ENCODE data around the gene PLCB1.
"Not testable (repeated sequence)": the region's sequence is repeated elsewhere in the genome, so short reads cannot be mapped to it uniquely, and the experiment has no call there.

- TF ChIP-seq CTCF (IDR thresholded peaks at IDR 0.05; ENCODE audit: poor library complexity); EZH2 (IDR thresholded peaks at IDR 0.05; ENCODE audit: borderline replicate concordance); EZH2phosphoT487 (IDR thresholded peaks at IDR 0.05; ENCODE audit: low read depth, severe bottlenecking, unreplicated experiment): not testable (repeated sequence)
Observed at GRCh38 chr20:8853211-8853610, 721.1 kb downstream of the PLCB1 start.

Data from hepatocyte (in vitro differentiated cells).